ENCODE measurements around the gene TMEM164.

TMEM164 gene

DNA sequence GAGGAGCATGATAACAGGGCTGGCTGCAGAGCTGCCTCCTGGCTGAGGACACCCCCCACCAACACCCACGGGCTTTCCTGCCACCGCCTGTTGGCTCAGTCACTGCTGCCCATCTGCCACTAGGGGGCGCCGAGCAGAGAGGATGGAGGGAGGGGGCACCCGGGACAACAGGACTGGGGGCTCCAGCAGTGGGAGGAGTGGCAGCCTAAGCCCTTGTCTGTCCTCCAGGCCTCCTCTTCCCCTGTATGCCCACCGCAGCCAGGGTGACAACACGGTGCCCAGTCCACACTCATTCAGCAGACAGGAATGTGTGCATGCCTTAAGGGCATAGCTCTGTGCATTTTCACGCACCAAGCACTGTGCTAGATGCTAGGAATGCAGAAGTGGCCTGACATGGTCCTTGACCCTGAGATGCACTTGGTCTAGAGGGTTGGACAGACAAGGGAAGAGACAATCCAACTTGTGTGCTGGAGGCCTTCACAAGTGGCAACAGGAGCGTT lies 165.1 kb downstream of the TMEM164 start:
- no peak for DNase-seq (ENCODE audit: low read depth, low spot score)

DNA sequence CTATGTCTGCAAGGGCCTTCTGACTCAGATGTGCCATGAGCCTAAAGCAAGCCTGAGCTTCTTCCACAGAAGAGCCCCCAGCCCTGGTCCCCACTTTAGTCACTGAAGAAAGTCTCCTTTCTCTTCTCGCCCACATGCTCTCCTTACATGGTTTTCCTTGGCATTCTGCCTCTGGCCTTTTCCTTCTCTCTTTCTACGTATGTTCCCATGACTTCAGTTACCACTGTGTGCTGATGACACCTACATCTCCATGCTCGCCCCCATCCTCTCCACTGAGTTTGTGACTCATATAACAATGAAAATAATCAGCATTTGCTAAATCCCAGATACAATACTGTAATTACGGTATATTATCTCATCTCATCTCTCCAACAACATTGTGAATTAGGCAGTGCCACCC lies 165.7 kb downstream of the TMEM164 start:
- DNase-seq (ENCODE audit: low read depth, low spot score): no peak

DNA sequence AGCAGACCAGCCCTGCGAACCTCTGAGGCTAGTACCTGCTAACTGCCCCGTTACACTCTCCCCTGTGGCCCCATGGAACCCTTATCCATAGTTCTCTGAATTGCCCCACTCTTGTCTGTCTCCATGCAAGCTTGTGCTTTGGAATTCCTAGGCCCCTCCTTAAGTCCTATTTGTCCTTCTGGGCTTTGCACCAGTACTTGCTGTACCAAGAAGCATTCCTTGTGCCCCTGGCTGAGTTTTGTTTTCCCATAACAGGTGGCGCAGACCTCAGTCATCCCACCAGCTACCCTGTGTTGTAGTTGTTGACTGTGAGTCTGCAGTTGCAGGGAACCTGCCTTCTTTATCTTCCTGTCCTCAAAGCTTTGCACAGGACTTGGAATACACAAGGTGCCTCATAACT lies 167.1 kb downstream of the TMEM164 start:
- no peak for DNase-seq (ENCODE audit: low read depth, low spot score)

DNA sequence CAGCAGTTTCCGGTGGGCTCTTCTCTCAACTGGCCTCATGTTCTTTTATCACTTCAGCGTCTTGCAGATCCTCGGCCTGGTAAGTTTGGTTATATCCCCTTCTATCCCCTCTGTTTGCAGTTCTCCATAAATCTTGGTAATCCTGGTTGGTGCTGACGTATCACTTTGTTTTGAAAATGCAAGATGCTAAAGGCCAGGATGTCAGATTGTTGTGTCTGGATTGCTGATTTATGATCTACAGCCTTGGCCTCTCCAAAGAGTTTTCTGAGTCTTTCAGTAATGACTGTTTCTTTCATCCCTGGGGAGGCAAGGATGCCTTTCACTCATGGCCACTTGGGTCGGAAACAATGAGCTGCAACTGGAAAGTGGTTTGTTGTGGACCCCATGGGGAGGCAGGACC lies 168.5 kb downstream of the TMEM164 start:
- no peak for DNase-seq (ENCODE audit: low read depth, low spot score)

DNA sequence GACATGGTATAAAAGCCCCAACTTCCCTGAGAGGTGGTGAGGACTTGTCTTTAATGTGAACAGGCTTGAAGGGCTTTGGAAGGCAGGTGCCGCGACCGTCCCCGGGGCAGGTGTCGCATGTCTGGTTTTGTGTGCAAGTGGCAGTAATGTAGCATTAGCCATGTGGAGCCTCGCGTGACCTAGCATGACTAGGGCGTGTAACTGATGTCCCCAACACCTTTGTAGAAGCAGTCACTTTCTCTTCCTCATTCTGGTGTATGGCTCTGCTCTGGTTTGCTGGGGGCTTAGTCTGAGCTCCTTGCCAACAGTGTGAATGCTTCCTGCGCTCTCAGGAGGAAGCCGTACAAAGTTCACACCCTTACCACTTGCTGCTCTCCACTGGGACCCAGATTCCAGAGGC lies 169.3 kb downstream of the TMEM164 start:
- no peak for DNase-seq (ENCODE audit: low read depth, low spot score)

DNA sequence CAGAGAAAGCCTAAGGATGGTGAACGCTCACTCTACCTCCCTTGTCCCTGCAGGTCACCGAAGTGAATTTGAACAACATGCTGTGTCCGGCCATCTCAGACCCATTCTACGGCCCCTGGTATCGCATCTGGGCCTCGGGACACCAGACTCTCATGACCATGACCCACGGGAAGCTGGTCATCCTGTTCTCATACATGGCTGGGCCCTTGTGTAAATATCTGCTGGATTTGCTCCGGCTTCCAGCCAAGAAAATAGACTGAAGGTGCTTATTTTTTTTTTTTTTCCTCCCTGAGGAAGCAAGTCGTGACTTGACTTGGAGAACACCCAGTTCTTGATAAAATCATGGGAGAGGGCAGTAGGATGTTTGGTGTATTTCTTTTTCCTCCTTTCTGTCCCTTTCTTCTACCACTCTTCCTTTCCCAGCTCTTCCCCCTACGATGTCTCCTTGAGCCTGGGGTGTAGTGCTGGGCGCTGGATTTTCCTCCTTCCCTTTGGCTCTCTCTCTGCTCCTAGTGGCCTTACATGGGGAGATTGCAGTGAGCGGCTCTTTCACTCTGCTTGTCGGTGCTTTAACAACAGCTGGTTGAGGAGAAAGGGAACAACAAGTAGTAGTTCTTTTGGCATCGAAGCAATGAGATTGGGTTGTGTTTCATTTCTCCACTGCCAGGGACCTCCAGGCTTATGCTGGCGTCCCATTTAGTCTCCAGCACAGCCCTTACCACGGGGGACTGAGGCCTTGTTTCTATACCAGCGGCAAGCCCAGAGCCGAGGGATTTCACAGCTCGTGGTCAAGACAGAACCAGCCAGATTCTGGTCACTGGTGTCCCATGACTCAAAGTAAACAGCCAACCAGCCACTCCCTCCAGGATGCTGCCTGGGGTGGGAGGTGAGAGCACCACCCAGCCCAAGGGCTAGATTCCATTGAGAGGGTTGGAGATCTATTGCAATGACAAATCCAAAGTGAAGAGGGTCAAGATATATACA lies 170.6 kb downstream of the TMEM164 start:
- DNase-seq (ENCODE audit: low read depth, low spot score): no peak

DNA sequence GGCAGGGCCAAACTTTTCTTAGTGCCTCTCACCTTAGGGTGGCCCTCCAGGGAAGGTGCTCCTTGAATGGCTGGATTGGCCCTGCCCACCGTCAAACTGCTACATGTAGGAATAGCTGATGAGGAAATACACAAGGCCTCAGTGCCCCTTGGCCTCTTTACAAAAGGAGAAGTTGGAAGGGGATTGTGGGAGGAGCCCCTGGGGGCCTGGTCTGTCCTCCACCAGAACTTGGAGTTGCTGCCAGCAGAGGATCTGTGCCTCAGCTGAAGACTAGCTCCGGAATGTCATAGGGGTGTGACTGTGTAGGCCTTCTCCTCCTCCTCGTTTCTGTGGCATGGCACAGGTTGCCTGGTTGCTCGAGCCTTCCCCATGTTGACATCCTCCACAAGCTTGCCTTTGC lies 172.2 kb downstream of the TMEM164 start:
- DNase-seq (ENCODE audit: low read depth, low spot score): no peak

DNA sequence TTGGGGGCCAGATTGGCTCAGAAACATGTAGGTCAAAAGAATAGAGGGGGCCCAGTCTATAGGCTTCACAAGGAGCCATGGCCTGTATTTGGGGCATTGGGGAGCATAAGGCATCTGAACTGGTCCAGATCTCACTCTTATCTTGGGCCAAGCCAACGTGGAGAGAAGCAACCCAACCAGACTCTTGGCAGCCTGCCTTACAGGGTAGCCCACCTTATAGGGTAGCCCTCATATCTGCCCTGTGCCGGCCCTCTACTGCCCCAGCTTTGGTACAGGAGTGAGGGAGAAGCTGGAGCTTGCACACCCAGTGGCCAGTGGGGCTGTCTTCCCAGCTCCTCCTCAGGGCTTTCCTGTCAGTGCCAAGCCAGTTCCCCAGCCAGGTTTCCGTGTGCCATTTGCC lies 172.8 kb downstream of the TMEM164 start:
- no peak for DNase-seq (ENCODE audit: low read depth, low spot score)

DNA sequence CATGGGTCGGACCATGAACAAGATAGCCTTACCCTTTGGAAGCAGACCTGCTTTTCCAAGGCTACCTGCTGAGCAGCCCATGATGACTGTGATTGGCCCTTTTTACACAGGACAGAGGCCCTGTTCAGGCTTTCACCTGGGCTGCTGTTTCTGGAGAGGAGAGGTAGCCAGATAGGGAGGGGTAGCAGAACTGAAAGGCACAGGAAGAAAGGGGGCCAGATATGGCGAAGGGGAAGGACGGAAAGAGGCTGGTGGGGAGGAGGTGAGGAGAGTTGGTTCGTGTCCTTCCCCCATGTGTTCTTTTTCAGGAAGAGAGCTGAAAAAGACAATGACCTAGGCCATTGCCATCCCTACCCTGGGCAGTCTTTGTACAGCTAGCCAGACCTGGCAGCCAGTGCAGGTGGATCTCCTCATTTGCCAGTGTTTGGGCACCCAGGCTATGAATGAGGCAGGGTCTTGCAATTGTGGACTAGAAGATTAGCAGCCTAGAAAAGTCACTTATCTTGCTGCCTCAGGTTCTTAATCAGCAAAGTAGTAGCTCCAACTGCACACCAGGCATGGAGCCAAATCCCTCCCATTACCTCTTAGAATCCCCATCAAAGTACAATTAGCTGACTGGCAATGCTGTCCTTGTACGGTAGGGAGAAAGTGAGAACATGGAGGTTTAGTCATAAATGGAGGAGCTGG lies 175.4 kb downstream of the TMEM164 start:
- no peak for DNase-seq (ENCODE audit: low read depth, low spot score)

DNA sequence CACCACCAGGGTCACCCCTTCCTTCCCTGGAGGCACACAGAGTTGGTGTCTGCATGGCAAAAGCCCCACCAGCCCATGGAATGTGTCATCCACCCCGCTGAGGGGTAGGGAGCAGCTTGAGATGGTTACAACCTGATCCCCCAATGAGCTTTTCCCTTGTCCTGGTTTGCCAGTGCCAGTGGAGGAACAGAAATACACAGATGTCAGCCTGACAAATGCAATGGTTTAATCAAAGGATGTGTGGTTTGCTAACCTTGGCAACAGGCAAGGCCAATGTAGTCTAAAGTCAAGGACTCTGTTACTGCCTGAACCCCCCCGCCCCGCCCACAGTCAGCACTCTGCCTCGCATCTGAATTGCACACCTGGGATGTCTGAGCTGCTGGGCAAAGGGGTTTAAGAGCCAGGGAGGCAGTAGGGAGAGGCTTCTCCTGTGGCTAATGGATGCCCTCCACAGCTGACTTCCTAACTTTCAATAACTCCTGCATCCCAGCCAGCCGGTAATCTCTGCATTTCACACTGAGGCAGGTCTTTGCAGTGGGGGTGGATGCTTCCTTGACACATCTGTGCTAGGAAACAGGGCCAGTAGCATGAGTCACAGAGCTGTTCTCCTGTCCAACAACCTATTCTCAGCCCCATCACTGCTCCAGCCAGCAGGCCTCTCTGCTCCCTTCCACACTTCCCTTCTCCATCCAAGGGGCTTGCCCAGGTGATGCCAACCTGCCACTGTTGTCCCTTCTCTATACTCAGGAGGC lies 177.4 kb downstream of the TMEM164 start:
- no peak for DNase-seq (ENCODE audit: low read depth, low spot score)

DNA sequence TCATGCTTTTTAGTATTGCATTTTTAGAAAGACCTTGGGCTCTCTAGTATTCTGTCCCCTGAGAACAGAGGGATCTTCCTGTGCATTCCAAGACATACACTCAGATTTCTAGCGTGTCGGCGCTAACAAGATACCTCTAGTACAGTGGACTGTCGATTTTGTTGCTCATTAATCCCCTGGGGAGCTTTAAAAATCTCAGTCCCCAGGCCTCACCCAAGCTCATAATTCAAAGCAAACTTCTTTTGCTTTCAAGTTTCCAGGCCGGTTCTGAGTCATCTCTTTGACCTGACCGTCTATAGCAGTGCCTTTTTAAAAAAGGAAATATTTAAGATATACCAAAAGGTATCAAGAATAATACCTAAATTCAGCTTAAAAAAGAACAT lies 178.0 kb downstream of the TMEM164 start:
- DNase-seq (ENCODE audit: low read depth, low spot score): no peak

DNA sequence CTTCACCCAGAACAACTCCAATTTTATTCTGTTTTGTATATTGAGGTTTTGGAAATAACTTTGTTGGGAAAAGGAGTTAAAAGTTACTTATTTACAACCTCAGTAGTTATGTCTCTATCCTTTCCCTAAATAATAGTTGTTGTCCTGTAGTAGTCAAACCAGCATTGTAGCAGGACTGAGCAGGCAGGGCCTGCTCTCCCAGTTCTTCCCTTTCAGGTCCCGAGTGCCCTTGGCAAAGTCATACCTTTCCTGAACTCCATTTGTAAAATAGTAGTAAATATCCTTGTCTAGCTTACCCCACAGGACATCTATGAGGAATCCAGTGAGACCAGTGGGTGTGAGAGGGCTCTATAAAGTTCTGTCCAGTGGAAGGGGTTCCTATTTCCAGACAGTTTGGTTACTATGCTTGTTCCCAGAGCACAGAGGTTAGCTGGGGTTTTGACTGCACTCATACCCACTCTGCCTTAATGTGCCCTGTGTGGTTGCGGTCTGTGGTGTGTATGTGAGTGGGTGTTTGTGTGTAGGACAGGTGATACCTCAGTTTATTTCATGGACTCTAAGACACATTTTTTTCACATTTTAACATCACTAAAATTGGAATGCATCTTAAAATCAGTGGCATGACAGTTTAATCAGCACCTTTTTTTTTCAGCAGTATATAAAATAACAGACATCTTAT lies 178.7 kb downstream of the TMEM164 start:
- DNase-seq (ENCODE audit: low read depth, low spot score): no peak

DNA sequence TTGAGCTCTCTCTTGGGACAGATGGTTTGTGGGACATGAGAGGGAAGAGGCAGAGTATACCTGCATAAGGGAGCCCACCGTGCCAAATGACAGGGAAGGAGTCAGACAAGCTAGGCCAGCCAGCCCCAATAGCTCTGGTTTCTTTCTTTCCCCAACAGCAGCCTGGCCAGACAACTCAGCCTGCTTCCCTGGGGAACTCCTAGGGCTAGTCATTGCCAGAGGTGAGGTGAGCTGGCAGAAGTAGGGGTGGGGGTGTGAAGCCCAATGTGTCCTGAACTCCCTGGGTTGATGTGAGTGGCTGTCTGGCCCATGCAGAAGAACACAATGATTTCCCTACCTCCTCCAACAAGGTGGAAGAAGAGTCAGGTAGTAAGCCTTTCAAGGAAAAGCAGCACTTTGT lies 179.4 kb downstream of the TMEM164 start:
- no peak for DNase-seq (ENCODE audit: low read depth, low spot score)

DNA sequence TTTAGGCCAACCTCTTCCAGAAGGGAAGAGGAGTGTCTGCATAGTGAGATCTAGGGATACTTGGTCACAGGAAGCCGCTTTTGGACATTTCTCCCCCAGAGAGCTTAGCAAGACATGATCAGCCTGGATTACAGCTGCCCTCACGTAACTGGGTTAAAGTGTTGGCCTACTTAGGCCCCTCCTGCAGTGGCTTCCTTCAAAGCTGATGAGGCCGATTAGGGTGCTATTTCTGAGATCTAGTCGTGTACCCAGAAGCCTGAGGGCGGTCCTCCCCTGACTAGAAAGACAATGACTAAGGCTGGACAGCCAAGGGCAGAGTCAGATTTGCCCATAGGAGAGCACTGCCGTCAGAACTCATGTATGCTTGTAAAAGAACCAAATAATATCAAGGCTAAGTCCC lies 180.0 kb downstream of the TMEM164 start:
- DNase-seq (ENCODE audit: low read depth, low spot score): no peak

DNA sequence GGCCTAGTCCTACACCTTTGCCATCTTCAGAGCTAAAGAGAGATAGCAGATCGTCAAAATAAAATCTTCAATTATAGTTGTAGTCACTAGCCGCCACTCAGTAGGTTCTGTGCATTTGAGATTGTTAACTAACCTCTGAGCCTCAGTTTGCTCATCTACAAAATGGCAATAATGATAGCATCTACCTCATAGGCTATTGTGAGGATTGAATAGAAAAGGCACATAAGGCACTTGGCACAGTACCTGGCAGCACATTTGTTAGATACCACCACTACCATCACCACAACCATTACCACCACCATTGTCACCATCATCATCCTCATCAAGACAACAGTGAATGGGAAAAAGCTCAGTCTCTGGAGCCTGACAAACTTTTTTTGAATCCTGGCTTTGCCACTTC lies 180.4 kb downstream of the TMEM164 start:
- no peak for DNase-seq (ENCODE audit: low read depth, low spot score)

DNA sequence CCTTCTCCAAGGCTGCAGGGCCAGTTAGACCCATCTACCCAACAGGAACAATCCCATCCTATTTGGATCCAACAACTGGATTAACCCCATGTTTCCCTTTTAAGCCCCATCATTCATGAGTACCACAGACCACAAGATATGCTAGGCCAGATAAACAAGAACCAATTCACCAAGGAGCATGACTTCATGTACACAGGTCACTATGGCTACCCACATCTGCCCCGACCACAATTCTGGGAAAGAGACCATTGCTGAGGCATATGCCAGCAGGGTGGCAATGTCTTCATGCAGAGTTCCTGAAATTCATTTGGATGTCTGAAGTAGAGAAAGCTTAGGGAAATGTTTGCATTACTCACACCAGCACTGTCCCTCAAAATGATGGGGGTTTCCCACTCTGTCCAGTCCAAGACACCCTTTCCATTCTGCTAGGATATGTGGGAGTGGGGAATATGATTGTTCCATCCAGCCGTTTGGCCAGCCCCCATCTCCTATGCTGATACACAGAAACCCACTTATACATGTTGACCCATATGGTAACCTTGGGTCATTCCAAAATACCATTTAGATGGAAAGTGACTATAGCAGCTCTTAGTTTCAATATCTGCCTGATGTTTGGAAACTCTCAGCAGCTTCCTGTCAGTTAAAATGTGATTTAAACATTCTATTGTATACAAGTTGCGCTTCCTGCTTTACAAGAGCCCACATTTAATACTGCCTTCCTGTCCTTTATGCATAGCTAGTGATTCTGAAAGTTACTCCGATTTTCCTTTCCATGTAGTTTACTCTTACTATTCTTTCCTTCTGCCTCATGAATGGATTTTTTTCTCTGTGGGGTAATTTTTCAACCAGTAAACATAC lies 186.0 kb downstream of the TMEM164 start:
- DNase-seq (ENCODE audit: low read depth, low spot score): no peak

DNA sequence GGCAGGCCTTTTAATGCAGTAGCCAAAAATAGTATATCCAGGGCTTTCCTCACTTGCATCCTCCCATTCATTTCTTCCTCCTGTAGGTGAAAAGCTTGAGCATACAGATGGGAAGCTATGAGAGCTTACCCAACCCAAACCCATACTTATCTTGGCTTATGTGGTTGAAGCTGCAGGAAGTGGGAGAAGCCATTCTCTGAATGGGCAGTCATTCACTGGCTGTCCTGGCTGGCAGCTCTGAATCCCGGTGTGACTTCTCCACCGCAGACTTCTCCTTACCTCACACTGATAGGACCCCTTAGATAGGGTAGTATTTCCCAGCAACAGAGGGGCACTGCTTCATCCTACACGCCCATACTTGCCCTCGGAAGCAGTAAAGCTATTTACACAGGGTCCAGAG lies 189.6 kb downstream of the TMEM164 start:
- no peak for DNase-seq (ENCODE audit: low read depth, low spot score)

DNA sequence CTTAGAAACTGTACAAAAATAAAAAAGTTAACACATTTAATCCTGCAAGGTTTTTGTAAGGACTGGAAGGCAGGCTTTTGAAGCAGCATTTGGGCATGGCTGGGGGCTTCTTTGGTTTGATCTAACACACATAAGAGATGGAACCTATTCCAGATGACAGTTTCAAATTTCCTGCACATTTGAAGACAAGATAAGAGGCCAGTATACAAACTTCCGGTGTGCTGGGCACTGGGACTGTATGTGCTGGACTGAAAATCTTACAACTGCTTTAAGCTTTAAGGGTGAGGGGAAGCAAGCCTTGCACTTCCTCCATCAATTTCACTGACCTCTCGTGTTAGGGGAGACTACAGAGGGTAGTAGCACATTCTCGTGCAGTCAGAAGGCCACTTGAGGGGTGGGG lies 192.1 kb downstream of the TMEM164 start:
- DNase-seq (ENCODE audit: low read depth, low spot score): no peak

DNA sequence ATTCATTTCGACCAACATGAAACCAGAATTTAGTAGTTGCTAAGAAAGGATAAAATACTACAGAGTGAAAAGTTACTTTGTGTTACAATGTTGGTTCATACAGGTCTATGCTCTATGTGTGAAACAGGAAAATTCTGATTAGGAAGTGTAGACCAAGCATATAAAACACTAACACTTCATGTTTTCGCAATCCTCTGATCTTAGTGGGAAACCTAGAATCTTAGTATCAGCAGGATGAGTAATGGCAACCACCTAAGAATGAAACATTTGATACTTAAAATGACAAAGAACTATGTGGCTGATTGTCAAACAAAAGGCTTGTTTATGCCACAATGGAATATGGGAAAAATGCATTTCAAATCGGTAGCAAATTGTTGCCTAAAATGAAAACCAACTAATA lies 198.9 kb downstream of the TMEM164 start:
- DNase-seq (ENCODE audit: low read depth, low spot score): no peak

DNA sequence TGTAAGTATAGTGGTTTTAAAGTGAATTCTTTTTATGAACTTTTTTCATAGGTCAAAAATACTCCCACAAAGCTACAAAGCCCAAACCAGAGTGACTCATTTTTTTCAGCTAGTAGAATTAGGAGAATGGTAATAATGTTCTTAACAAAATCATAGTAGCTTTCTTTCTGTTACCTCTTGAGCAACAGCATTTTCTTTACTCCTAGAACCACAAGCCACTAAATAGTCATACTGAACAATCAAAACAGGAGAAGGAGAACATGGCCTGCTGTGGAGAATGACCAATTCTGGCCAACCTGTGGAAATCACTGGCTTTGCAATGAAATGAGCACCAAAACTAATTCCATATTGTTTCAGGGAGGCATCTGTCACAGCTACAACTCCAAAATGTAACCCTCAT lies 202.1 kb downstream of the TMEM164 start:
- DNase-seq (ENCODE audit: low read depth, low spot score): no peak

DNA sequence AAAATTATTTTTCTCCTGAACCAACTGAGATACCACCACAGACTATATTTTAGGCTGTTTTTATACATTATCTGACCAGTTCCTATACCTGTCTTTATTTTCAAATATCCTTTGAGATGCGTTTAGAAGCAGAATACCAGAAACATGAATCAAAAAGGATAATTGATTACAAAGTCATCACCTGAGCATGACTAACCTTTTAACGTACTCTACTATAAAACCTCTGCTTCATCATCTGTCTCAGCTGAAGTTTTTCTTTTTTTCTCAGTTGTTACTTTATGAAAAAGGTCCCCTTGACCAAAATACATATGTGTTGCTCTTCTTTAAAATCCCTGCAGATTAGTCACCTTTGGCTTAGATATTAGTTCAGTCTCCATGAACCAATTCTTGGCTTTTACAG lies 205.2 kb downstream of the TMEM164 start:
- DNase-seq (ENCODE audit: low read depth, low spot score): no peak
